Stimulated activated naive CD4-positive, alpha-beta T cell treated with Interleukin-2 at 50 U/mL for 16 hours (primary cell): ENCODE results near the gene SPEM2.
"Not testable (repeated sequence)": the region's sequence is repeated elsewhere in the genome, so short reads cannot be mapped to it uniquely, and the experiment has no call there.

Experiments used
- DNase-seq: peaks from one replicate; lab custom pipeline; 2025; lab: John Stamatoyannopoulos, UW

The SPEM2 gene

GRCh38 chr17:7442142-7442541 lies 16.7 kb downstream of the SPEM2 start:
- no peak for DNase-seq

GRCh38 chr17:7443499-7444485 lies 18.4 kb downstream of the SPEM2 start:
- no peak for DNase-seq

DNA sequence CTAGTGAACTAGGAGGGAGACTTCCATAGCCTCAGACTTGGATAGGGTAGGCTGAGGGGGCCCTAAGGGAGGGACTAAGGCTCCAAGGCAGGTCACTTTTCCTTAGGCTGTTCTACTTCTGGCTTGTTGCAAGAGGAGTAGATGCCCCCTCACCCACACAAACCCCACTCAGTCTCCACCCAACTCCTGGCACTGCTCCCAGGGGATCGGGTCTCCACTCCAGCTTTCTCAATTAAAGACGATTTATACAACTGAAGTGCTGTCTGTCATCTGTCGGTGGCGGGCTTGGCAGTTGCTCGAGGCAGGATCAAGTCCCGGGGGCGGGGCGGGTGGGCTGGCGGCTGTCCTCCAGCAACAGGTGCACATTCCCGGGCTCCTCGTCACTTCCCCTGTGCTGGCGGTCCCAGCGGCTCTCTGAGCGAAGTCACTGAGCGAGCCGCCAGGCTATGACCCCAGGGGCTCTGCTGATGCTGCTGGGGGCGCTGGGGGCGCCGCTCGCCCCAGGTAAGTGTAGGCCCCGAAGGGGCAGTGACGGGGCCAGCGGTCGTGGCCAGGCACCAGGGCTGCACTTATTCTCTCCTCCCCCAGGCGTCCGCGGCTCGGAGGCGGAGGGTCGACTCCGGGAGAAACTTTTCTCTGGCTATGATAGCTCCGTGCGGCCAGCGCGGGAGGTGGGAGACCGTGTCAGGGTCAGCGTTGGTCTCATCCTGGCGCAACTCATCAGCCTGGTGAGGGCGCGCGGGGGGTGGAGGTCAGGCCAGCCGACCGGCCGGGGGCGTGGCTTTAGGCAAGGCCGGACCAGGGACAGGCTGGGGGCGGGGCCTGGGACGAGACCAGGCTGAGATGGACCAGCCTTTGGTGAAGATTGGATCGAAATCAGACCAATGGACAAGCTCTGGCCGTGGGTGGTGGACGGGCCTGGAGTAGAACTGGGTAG lies 19.5 kb downstream of the SPEM2 start, which contains the start of gene CHRNB1:
CHRNB1 (plus strand) TSS at position 380 of the 937 bp plus-strand sequence; CDS start at position 447, 67 bp downstream.
- DNase-seq = no peak

GRCh38 chr17:7445619-7445968 lies 20.2 kb downstream of the SPEM2 start:
- no peak for DNase-seq

DNA sequence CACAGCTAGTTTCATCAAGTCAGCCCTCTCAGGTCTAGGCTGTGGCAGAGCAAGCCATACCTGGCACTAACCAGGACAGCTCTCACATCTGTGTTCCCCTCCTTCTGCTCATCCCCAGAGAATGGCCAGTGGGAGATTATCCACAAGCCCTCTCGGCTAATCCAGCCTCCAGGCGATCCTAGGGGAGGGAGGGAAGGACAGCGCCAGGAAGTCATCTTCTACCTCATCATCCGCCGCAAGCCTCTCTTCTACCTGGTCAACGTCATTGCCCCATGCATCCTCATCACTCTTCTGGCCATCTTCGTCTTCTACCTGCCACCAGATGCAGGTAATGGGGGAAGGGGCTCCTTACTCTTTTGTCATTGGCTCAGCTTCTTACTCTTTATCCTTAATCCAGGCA lies 23.0 kb downstream of the SPEM2 start:
- no peak for DNase-seq

- DNase-seq = no peak
These were observed 34.6 kb downstream of the SPEM2 start for GRCh38 chr17:7459961-7460545.

DNA sequence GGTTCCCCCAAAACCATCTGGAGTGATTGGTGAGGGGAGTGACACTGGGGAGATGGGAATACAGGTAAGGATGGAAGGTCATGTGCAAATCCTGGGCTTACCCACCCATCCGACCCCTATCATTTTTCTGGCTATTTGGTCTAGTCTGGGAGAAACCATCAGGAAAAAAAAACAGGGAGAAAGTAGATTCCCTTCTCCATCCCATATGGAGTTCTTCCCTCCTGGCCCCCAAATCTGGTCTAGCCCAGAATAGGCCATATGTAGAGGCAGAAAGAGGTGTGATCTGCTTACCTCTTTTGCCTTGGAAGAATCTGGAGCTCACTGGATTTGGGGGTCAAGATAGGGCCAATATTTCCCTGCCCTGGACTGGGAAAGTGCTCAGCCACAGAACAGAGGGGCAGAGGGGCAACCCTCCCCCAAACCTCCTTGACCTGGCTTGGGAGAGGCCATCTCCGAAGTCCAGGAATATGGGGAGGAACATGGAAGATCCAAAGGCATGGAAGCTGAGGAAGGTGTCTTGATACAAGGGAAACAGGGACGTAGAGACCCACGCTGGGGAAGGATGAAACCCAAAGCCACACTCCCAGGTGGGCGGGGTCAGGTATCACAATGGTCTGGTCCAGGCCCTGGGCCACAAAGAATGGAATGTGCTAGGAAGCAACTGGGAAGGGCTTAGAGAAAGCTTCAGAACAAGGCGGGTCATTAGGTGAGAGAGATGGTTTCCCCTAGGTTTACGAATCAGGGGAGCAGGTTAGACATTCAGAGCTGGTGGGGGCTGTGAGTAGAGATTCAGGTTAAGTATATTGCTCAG lies 35.6 kb downstream of the SPEM2 start:
- DNase-seq = no peak

GRCh38 chr17:7462474-7463371 lies 37.3 kb downstream of the SPEM2 start:
- DNase-seq = no peak

DNA sequence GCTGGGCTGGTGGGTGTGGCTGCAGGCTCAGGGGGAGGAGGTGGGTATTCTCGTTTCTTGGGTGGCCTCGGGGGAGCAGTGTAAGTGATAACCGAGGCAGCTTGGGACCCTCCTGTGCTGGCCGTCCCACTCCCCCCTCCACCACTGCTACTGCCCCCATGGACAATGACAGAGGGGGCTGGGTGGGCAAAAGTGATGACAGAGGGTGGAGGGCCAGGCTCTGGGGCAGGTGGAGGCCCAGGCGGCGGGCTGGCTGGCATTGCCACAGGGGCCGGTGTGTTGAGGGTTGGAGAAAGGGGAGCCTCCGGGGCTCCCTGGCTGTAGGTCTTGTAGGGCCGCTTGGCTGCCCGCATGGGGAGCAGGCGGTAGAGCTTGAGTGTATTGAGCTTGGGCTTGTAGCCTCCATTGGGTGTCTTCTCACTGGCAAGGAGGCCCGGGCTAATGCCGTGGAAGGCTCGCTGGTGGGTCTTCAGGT lies 38.0 kb downstream of the SPEM2 start:
- DNase-seq = no peak

DNA sequence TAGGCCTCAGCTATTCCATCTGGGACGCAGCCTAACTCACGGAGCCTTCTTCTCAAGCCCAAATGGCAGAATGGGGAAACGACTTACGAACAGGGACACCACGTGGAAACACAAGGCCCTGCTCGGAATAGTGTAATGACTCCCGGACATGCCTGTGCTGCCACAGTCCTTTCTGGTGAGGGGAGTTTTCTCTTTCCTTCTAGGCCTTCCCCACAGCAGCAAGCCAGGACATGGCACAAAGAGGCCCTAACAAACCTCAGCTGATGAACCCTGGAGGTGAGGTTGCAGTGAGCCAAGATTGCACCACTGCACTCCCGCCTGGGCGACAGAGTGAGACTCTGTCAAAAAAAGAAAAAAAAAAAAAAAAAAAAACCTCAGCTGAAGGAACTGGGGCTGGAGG lies 38.7 kb downstream of the SPEM2 start:
- no peak for DNase-seq

GRCh38 chr17:7465597-7466275 lies 40.3 kb downstream of the SPEM2 start:
- no peak for DNase-seq

DNA sequence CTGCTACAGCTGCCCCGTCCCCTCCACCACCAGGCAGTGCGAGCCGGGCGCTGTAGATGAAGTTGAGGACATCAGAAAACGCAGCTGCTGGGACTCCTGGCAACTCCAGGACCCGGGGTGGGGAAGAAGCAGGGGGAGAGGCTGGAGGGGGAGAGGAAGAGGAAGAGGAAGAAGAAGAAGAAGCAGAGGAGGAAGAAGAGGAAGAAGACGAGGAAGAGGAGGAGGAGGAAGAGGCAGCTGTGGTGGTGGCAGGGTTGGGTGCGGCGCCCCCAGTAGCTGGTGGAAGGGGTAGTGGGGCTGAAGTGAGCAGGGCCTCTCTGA lies 40.9 kb downstream of the SPEM2 start:
- no peak for DNase-seq

DNA sequence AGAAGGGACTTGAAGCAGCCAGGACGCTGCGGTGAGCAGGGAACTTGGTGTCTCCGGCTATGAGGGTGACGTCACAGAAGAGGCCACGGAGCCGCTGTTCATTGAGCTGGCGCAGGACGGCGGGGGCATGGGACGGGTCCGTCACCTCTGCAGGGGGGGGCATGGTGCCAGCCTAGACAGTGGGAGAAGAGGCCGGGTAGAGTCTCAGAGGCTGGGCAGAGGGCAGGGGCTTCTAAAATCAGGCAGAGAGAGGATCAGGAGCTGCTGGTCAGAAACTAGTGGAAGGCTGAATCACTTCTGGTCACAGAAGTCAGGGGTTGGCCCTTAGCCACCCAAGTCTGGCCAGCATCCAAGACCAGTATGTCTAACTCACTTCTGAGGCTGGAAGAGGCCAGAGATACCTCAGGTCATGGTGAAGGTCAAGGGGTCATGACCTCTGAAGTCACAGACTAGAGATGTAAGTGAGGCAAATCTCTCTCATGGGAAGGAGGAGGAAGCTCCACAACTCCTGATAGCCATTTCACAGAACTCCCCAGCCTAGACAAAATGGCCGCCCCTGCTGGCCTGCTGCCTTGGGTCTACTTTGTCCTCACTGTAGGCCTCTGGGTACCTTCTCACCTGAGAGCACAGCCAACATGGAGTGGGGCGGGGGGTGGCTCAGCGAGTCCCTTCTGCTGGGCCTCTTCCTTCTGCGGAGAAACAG lies 41.4 kb downstream of the SPEM2 start:
- DNase-seq = no peak

GRCh38 chr17:7467498-7467897 lies 42.1 kb downstream of the SPEM2 start:
- DNase-seq = no peak

- no peak for DNase-seq
These were observed 42.9 kb downstream of the SPEM2 start for GRCh38 chr17:7468290-7468689.

DNA sequence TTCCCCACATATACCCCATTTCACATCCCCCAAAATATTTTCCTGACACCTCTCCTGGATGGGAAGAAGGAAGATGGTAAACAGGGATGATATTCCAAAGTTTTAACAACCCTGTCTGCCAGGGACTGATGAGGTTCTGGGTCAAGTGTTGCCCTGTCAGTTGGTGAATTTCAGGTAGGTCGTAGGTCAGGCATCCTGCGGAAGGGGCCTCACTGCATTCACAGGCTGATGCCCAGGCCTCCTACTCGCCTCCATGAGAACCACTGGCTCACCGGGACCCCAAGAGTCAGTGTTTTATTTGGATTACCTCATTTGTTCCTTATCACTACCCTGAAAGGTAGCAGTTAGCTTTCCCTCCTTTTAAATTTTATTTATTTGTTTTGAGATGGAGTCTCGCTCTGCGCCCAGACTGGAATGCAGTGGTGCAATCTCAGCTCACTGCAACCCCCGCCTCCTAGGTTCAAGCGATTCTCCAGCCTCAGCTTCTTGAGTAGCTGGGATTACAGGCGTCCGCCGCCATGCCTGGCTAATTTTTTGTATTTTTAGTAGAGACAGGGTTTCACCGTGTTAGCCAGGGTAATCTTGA lies 43.5 kb downstream of the SPEM2 start:
- no peak for DNase-seq

DNA sequence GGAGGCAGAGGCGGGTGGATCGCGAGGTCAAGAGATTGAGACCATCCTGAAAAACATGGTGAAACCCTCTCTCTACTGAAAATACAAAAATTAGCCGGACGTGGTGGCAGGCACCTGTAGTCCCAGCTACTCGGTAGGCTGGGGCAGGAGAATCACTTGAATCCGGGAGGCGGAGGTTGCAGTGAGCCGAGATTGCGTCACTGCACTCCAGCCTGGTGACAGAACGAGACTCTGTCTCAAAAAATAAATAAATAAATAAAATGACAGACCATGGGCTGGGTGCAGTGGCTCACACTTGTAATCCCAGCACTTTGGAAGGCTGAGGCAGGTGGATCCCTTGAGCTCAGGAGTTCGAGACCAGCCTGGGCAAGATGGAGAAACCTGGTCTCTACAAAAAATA lies 44.4 kb downstream of the SPEM2 start:
- DNase-seq = not testable (repeated sequence)

- DNase-seq = not testable (repeated sequence)
These were observed 45.1 kb downstream of the SPEM2 start for GRCh38 chr17:7470457-7470973.

DNA sequence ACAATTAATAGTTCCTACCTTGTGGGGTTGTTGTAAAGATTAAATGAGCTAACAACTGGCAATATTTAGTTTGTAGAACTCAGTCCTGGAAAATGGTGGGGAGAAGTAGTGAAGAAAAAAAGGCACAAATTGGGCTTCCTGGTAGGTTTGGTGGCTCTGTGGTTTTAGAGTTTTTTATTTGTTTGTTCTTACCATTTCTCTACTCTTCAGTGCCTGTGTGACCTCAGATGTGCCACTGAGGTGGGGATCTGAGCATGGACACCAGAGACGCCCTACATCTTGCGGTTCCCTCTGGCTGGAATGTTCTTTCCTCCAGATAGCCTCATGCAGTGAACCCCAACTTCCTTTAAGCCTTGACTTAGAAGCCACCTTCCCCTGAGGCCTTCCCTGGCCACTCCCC lies 46.3 kb downstream of the SPEM2 start:
- DNase-seq = no peak
